Activated naive CD4-positive, alpha-beta T cell treated with Interleukin-2 at 50 U/mL for 16 hours (primary cell): ENCODE results near the gene CCDC80.
"Not testable (repeated sequence)": the region's sequence is repeated elsewhere in the genome, so short reads cannot be mapped to it uniquely, and the experiment has no call there.

Source experiments
- DNase-seq: peaks from one replicate; pipeline ENCODE4 v3.0.0-alpha.2; 2020

CCDC80 gene, protein sequence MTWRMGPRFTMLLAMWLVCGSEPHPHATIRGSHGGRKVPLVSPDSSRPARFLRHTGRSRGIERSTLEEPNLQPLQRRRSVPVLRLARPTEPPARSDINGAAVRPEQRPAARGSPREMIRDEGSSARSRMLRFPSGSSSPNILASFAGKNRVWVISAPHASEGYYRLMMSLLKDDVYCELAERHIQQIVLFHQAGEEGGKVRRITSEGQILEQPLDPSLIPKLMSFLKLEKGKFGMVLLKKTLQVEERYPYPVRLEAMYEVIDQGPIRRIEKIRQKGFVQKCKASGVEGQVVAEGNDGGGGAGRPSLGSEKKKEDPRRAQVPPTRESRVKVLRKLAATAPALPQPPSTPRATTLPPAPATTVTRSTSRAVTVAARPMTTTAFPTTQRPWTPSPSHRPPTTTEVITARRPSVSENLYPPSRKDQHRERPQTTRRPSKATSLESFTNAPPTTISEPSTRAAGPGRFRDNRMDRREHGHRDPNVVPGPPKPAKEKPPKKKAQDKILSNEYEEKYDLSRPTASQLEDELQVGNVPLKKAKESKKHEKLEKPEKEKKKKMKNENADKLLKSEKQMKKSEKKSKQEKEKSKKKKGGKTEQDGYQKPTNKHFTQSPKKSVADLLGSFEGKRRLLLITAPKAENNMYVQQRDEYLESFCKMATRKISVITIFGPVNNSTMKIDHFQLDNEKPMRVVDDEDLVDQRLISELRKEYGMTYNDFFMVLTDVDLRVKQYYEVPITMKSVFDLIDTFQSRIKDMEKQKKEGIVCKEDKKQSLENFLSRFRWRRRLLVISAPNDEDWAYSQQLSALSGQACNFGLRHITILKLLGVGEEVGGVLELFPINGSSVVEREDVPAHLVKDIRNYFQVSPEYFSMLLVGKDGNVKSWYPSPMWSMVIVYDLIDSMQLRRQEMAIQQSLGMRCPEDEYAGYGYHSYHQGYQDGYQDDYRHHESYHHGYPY

DNA sequence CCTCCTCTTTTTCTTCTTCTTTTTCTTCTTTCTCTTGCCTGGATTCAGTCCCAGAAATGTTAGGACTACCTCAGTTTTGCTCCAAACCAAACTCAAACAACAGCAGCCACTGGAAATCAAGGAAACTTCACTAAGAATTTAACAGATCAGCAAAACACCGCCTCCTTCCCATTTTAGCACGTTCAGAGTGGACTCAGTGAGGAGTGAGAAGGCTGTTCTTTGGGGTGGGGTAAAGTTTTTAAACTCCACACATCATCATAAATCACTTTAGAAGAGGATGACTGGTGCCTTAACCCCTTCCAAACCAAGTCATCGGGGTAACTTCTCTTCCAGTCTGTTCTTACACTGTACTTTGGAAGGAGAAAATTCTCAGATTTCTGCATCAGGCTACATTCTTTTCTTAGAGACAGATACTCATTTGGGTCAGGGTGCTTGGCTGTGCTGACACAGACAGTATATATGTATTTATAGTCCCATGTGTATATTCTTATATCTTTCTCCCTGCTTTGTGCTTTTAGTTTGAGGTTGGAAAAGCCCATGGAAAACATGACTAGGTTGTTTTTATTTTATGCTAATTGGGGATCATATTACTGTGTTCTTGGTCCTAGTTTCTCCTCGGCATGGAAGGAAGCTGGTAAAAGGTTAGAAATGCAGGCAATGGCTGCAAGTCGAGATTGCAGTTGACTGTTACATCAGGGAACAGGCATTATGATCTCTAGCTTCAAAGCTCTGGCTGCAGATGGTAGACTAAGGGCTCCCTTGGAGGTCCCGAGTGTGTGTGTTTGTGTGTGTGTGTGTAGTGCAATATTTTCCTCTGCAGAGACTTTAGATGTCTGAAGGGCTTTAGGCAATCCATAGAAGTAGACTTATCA lies at the start of gene CCDC80:
TSS of gene CCDC80 (minus strand) at position 214 of the 872 bp plus-strand sequence. CDS start 1,238 bp downstream, outside the sequence.
- DNase-seq: no peak

DNA sequence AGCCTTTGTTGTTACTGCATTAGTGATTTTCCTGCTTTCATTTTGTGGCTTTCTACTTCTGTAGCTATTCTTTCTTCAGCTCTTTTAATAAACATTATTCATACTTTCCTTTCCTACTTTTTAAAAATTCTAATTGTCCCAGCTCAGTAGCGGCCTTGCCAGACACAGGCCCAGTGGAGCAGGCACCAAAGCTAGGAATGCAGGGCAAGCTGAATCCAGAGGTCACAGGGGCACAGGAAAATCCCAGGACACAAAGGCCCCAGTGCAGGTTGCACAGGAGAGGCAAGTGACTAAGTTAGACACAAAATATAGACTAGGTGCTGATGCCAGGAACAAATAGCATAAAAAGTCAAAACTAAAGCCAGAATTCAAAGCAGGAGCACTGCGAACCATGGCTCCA lies 49.0 kb upstream of the CCDC80 start:
- no peak for DNase-seq

DNA sequence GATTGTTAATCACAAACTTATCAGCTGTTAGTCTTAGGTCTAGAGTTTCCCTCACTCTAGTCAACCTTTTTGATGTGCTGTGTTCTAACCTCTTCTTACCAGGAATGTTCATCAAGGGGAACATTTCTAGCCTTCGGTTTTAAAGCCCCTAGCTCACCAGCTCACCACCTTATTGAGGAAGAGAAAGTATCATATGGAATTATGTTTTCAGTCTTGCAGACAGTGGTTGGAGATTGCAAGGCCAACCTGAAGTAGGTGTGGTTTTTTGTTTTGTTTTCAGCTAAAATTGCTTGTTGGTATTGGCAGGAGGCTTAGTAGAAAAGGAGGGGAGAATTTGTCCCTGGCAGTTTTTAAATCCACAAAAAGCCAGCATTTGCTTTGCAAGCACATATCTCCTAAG lies 48.4 kb upstream of the CCDC80 start:
- no peak for DNase-seq

DNA sequence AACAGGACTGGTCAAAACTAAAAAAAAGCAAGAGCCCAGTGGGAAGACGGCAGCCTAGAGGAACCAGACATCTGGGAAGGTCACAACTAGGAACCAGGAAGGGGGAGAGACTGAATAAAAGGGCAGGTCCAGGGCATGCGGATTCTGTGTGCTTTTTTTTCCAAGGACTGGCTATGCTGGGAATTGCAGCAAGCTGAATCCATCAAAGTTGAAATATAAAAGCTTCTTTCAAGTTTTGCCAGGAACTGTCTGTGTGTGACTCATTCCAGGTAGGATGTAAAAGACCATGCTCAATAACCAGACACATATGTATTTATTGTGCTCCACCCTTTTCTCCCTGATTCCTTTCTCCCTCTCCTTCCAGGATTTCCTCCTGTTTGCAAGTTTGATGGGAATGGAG lies 47.9 kb upstream of the CCDC80 start:
- DNase-seq: no peak

DNA sequence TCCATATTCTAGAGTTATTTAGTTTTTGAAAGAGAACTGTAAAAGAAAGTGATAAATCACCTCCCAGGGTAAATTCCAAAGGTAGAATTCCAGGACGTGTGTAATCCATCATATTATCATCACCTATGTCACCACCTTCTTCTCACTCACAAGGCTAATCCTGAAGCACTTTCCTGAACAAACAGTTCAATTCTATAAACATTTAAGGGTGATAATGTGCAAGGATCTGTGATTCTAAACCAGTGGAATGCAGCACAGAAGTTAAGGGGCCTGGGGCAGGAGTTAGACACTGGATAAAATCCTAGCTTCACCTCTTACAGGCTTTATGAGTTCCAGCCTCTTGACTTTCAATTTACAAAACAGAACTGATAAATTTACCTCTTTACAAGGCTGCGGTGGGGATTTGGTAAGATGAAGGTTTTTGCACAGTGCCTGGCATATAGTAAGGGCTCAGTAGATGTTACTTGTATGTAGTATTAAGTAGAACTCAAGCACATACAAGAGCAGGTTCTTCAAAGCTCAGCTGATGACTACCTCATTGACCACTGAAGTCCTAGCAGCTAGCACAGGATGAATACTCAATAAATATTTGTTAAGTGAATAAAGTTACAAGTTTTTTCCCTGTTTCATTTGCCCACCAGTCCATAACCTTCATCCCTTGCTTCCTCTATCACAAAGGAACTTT lies 47.3 kb upstream of the CCDC80 start:
- DNase-seq: no peak

DNA sequence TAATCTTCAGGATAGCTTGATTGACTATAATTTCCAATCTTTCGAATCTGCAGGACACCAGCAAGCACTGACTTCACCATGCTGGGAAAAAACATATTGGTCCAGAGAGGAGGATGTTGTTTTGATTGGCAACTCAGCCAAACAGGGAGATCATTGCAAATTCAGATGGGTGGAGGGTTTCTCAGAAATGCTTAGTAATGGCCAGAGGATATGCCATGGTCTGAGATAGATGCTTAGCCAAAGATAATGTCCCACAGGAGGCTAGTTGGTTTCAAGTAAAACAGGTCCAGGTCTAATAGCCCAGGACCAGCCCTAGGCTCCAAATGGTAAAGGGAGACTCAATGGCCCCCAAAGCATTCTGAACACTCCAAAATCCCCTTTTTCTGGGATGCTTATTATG lies 46.7 kb upstream of the CCDC80 start:
- no peak for DNase-seq

DNA sequence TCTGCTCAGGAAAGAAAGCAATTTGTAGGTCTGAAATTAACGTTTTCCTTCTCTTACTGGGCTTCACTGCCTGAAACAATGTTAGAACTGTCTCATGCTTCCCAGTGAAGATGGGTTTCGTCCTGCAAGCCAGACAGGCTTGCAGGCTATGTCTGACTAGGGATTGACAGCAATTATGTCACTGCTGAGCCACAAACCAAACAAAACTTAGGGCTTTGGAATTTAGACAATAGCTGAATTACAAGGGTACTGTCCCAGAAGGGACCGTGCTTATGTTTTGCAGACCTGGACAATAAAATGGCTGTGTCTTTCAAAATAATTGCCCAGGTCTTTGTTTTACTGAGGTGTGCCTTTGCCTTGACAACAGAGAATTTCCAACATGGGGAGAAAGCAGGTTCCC lies 46.3 kb upstream of the CCDC80 start:
- no peak for DNase-seq

DNA sequence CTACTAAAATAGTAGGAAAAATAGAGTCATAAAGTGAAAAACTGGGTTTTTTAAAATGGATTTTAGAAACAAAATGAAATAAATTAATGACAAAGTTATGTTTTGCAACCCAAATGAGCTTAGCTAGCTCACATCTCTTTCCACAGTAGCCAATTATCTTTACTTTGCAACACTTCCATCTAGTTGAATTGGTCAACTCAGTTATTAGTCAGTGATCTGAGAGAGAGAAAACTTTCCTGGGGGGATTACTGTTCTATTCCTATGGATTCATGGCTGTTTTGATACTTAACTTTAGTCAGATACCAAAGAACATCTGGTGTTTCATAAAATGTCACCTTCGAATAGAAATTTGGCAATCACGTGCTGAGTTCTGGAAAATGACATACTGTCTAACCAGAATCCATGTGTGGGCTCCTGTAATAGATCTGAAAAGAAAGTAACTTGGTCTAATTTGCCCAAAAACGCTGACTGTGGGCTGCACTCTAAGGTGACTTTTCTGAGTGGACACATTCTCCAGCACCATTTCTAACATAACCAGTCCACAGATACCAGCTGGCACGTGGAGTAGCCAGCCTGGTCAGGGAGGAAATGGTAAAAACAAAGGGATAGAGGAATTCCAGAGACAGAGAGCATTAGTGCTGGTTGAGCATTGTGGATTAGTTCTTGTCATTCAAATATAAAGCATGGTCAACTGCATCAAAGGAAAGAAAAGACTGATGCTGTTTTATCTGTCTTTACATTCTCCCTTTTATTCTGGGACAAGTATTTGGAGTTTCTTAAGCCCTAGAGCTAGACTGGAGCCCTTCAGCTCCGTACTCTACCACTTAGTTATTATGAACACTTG lies 45.2 kb upstream of the CCDC80 start:
- no peak for DNase-seq

DNA sequence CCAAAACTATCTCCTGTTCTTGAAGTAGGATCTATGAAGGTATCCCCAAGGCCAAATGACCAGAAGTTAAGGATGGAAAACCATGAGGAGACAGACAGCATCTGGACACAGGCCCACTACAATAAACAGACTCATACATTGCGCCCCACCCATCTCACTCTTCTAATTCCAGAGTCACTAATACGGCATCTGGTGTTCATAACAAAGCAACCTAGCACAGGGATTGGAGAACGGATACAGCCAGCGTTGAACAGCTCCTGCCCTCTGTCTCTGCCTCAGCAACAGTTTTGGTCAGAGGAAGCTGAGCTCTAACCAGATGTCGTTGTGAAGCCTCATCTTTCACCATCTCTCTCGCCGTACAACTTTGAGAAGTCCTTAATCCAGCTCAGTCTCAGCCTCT lies 44.5 kb upstream of the CCDC80 start:
- DNase-seq: no peak

DNA sequence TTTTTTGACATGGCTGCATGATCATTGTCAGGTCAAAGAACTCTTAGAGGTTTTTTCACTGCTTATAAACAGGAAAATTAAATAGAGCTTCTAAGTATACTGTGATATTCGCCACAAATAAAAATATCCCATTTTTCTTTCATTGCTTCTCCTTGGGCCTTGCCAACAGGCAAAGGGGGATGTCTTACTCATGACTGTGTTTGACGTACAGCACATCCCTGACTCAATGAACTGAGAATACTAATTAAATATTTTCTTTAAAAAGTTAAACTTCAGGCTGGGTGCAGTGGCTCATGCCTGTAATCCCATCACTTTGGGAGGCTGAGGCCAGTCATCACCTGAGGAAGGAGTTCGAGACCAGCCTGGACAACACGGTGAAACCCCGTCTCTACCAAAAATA lies 41.4 kb upstream of the CCDC80 start:
- DNase-seq: no peak

DNA sequence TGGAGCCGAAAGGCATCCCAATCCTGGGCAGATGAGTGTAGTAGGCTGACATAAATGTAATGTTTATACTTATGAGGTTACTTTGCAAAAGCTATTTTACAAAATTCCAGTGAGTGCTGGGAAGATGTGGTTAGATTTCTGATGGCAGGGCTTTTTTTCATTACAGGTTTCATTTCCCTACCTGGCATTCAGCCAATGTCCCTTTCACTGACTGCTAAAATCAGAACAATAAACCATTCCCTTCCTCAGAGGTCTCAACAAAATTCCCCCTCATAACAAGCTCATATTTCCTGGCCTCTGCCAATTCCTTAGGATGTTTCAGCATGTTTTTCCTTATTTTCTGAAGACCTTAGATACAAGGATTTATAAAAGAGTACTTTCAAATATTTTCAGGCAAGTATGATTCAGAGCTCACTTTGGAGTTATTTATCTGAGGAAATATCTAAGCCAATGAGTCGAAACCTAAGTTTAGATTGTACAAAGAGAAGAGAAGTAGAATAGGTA lies 40.9 kb upstream of the CCDC80 start:
- no peak for DNase-seq

DNA sequence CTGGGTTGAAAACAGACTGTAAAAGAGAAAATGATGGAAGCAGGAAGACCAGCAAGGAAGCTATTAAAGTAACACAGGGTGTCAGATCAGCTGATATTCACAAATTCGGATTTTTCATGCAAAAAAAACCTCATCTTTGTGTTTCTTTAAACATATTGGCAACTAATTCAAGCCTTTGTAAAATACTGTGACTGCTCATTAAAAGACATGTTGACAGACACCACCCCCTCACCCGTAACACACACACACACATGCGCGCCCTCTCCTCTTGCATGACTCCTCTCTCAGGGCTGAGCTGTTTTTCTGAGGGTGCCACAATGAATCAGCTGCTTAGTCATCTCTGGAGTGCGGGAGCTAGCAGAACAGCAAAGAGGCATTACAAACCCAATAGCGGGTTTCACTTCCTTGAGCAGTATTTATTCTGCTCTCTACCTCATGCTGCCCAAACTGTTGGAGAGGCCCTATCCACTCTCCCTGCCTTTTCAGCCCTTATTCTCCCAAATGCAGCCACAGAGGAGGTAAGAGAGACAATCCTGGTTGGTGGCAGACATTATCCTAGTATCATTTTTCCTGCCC lies 35.8 kb upstream of the CCDC80 start:
- peak; percentile 91 for DNase-seq

DNA sequence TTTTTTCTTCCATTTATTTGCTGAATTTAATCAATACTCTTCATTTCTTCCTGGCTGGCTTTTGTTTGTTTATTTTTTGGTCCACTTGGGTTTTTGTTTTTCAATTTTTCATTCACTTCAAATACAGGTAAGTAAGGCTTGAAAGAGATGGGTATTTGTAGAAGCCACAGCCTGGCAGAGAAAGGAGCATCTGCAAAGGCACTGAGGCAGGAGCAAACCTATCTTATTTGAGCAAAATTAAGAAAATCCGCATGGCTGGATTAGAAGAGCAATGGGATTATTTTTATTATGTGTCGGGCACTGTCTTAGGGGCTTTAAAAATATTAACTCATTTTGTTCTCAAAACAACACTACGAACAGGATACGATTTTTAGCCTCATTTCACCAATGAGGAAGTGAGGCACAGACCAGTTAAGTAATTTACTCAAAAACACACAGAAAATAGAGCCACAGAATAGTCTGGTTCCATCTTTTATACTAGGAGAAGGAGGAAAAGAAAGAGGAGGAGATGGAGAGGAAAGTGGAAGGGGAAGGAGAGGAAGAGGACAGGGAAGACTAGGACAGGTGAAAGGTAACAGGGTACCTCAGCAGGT lies 35.1 kb upstream of the CCDC80 start:
- DNase-seq: no peak

DNA sequence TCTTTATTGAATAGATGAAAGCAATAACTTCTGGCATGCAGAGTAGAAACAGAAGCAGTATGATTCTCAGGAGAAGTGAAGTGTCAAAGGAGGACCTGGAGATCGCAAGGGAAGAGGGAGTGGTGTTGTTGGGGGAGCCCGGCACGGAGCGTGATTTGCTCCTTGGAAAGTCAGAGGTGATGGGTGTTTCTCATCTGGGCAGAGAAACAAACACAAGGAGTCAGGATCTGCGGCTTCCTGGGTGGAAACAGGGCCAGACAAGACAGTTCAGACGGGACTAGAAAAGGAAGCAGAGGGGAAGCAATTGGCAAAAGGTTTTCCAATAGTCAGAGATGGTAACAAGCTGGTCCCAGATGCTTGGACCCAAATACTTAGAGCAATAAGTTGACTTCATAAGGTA lies 34.4 kb upstream of the CCDC80 start:
- no peak for DNase-seq

DNA sequence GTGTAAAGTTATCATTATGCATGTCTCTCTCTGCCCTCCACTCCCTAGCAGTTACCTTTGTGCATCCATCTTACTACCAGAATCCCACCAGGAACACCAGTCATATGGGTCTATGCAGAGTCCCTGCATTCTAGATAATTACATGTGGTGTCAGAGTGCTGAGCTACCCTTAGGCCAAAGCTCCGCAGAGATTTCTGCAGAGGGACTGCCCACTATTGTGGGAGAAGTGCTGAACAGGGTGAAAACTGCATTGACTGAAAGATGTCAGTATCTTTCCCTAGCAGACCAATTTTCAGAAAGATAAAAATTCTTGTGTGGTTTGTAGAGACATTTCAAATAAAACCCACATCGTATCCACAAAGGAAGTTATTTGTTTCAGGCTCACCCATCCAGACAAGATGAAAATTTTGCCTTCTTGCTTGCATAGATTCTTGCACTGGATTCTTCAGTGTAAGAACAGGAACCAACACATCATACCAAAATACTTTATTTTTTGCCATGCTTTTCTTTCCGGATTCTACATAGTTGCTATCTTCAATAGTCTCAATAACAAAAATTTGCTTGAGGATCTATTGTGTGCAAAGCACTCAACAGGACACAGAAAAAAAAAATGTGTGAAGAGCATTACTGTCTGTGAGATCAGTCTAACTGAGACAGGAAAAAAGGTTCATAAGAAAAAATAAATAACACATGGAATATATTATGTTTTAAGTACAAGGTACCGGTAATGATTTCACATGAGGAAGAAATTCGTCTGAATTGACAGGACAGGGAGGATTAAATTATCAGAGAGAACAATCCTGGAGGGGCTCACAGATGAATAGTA lies 32.0 kb upstream of the CCDC80 start:
- no peak for DNase-seq

DNA sequence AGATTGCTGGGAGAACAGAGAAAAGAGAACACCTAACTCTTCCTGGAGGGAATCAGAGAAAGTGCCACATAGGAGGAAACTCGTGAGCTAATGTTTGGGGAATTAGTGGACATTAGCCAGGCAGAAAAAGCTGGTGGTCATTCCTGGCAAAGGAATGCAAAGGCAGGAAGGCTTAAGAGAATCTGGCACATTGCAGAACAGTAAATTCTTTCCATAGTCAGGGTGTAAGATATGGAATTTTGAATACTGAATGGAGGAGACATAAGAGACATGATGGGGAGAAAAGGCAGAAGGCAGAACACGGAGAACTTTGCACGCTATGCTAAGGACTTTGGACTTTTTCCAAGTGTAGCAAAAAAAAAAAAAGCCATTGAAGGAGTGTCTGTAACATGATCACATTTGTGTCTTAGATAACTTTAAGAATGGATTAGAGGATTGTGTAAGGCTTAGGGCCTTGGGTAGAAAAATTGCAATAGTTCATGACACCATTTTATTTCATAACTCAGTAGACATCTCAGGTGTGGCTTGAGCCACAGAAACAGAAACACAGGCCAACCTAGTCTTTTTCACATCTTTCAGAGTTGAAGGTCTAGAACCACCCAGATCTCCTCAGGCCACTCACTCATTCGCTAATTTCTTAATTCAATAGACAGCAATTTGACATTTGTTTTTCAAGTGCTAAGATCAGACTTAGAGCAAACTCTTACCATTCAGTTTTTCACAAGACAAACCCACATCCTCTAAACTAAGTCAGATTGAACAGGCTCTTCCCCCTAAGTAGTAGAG lies 31.2 kb upstream of the CCDC80 start:
- no peak for DNase-seq

DNA sequence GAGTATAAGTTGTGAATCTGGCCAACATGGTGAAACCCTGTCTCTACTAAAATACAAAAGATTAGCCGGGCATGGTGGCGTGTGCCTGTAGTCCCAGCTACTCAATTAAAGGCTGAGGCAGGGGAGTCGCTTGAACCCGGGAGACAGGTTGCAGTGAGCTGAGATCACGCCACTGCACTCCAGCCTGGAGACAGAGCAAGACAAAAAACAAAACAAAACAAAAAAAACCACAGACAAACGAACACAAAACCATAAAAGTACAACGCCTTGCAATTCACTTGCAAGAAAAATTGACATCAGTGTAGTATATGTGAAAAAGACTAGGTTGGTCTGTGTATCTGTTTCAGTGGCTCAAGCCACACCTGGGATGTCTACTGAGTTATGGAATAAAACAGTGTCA lies 29.9 kb upstream of the CCDC80 start:
- DNase-seq: no peak

DNA sequence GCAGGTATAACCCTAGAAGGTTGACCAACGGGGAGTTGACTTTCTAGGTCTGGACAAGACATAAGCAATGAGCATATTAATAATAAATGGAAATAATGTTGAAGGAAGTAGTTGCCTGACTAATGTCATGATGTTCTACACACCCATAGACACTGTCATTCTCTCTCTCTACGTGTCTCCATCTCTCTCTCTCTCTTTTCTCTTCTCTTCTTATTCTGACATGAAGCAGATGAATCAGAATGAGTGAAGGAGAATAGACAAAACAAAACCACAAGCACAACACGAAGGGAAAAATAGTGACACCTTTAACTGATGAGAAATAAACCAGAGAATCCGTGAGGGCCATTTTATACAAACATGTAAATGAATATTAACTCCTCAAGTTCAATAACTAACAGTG lies 26.7 kb upstream of the CCDC80 start:
- no peak for DNase-seq

DNA sequence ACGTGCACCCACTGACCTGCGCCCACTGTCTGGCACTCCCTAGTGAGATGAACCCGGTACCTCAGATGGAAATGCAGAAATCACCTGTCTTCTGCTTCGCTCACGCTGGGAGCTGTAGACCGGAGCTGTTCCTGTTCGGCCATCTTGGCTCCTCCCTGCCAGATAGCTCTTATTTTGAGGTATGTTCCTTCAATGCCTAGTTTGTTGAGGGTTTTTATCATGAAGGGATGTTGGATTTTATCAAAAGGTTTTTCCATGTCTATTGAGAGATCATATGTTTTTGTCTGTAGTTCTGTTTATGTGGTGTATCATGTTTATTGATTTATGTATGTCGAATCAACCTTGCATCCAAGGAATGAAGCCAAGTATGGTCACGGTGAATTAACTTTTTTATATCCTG lies 24.1 kb upstream of the CCDC80 start:
- not testable (repeated sequence) for DNase-seq
